GM03348 (cell line): ENCODE data around the gene CCDC89.

Experiments
- DNase-seq: peaks from one replicate; pipeline ENCODE4 v3.0.0; 2012; ENCODE audit warnings: low spot score

The CCDC89 gene

GRCh38 chr11:85651118-85651517 is 34.9 kb downstream of the CCDC89 start:
- no peak for DNase-seq

GRCh38 chr11:85647604-85648299 is 38.2 kb downstream of the CCDC89 start, which contains the start of gene TMEM126A:
Gene TMEM126A (plus strand): TSS chr11:85647967. CDS start chr11:85650256, 2,289 bp downstream.
- DNase-seq: peak; percentile 92

GRCh38 chr11:85647078-85647477 is 38.9 kb downstream of the CCDC89 start:
- DNase-seq: no peak

- DNase-seq: no peak
Observed at GRCh38 chr11:85643191-85643614, 42.8 kb downstream of the CCDC89 start.

GRCh38 chr11:85634747-85635146 is 51.2 kb downstream of the CCDC89 start:
- no peak for DNase-seq
